Thymus (tissue), 11 donors: ENCODE results near the gene HYAL2. TPM values are rescaled to one million over a fixed set of nuclear protein-coding genes. Genes with fewer than 3 reads are reported as not detected.
"Not testable (repeated sequence)": the region's sequence is repeated elsewhere in the genome, so short reads cannot be mapped to it uniquely, and the experiment has no call there.

Source experiments
- DNase-seq, 9 donors: peaks; one replicate each; pipeline ENCODE4 v3.0.0-alpha.2; 2013; ENCODE audit warnings: low spot score in 9 of 9, low read depth in 6 of 9, missing footprints in 1 of 9
- H3K27ac ChIP-seq, 2 donors: one replicate each; pipeline ENCODE4 v1.5.1; 2013; ENCODE audit warnings: control low read depth in 1 of 2, low read depth in 1 of 2, low read length in 1 of 2, mild to moderate bottlenecking in 1 of 2, moderate library complexity in 1 of 2
- H3K27me3 ChIP-seq, 2 donors: one replicate each; pipeline ENCODE4 v1.5.1; 2013; ENCODE audit warnings: low read length in 1 of 2; ENCODE audit not compliant: control insufficient read depth in 2 of 2, insufficient read depth in 1 of 2
- H3K36me3 ChIP-seq, 2 donors: one replicate each; pipeline ENCODE4 v1.5.1; 2013; ENCODE audit warnings: low read length in 1 of 2, mild to moderate bottlenecking in 1 of 2, moderate library complexity in 1 of 2; ENCODE audit not compliant: control insufficient read depth in 2 of 2, insufficient read depth in 2 of 2
- H3K4me1 ChIP-seq, 2 donors: one replicate each; pipeline ENCODE4 v1.5.1; 2013; ENCODE audit warnings: low read length in 2 of 2; ENCODE audit not compliant: control insufficient read depth in 2 of 2, insufficient read depth in 2 of 2
- H3K4me3 ChIP-seq, 2 donors: one replicate each; pipeline ENCODE4 v1.5.1; 2013; ENCODE audit warnings: low read length in 2 of 2, control low read depth in 1 of 2, mild to moderate bottlenecking in 1 of 2
- H3K9me3 ChIP-seq, 2 donors: one replicate each; pipeline ENCODE4 v1.5.1; 2013; ENCODE audit warnings: low read length in 1 of 2, mild to moderate bottlenecking in 1 of 2; ENCODE audit not compliant: control insufficient read depth in 2 of 2, insufficient read depth in 1 of 2
- WGBS: extraction: QIAGEN DNeasy Blood & Tissue Kit; methylation state at CpG from one replicate; pipeline ENCODE4 v1.1.7; 2013; 5-methylcytosine and 5-hydroxymethylcytosine counted together
- polyA plus RNA-seq: library from polyadenylated mRNA; stranded (reverse); fragments of 200-250 nt; gene quantifications from one replicate; pipeline ENCODE4 v1.2.3, GENCODE V29; 2013
- total RNA-seq: library from RNA; stranded (reverse); fragments of 120-200 nt; gene quantifications from one replicate; pipeline ENCODE4 v1.2.4, GENCODE V29; 2013
- donor health status: healthy.

Gene HYAL2
- total and polyA plus RNA-seq, 2 donors: 15.2 to 32.7 TPM

DNA sequence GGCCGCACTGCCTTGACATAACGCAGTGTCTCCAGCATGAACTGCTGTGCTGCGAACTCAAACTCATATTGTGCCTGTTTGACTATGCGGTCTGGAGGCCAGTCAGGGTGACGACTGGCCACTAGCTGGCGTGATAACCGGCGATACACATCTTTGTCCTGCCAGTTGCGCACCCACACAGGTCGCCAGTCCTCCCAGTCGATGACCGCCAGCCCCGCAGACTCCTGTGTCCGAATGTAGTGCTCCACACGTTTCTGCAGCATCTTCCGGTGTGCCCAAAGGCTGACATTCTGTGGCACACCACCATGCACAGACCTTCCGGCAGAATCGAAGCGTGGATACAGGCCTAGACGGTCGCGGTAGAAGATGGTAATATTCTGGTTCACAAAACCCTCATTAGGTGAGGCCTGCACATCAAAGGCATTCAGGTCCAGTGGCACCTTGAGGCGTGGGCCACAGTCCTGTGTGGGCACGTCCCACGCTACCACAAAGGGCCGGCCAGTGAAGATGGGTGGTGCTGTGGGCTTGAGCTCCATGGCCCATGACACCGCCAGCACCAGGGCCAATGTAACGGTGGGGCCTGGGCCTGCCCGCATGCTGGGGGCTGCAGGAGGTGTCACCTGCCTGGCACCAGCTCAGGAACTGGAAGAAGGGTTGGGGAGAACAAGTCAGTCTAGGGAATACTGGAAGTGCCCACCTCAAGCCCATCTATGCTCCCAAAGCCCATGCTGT lies 2.5 kb downstream of the HYAL2 start:
- DNase-seq: no peak
- WGBS: 98% methylated on average over 29 of the region's 29 CpGs
- H3K4me3 ChIP-seq: peak overlapping the region; percentile 71 to 75
- H3K27ac ChIP-seq: no peak overlapping the region
- H3K27me3 ChIP-seq: no peaks in the 10 kb centered on the region
- no peaks in the 10 kb centered on the region for H3K9me3 ChIP-seq
- peaks cover 5 to 7% of the 10 kb centered on the region in 2 donors for H3K36me3 ChIP-seq
- peaks cover 8 to 30% of the 10 kb centered on the region in 2 donors for H3K4me1 ChIP-seq

DNA sequence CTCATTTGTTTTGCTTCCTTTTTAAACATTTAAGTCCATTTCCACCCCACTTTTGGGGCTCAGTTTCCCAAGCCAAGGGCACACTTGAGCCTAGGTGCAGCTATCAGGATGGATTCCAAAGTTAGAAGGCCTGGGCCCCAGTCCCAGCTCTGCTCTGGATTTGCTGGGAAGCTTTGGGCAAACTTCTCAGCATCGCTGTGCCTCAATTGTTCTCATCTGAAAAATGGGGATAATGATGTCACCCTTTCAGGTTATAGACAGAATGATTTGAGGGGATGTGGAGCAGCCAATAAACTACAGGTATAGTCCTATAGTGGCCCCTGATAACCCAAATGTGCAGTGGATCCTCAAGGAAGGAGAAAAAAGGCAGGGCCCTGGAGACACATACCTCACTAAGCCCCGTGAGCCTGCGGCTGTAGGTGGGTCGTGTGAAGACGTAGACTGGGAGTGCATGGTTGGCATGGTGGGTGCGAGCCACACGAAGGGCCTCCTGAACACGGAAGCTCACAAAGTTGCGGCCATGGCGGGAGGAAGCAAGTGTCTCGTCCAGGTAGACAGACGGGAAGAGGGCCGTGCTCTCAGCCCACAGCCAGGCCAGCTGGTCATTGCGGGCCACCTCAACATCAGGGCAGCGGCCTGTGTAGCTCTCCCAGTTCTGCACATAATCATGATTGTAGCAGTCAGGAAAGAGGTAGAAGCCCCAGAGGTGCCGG lies 3.2 kb downstream of the HYAL2 start:
- H3K4me1 ChIP-seq: peaks cover 8 to 29% of the 10 kb centered on the region in 2 donors
- no peak overlapping the region for H3K27ac ChIP-seq
- peaks cover 4 to 6% of the 10 kb centered on the region in 2 donors for H3K36me3 ChIP-seq
- no peaks in the 10 kb centered on the region for H3K9me3 ChIP-seq
- DNase-seq: no peak
- 97% methylated on average over 16 of the region's 16 CpGs for WGBS
- no peak overlapping the region for H3K4me3 ChIP-seq
- H3K27me3 ChIP-seq: no peaks in the 10 kb centered on the region

DNA sequence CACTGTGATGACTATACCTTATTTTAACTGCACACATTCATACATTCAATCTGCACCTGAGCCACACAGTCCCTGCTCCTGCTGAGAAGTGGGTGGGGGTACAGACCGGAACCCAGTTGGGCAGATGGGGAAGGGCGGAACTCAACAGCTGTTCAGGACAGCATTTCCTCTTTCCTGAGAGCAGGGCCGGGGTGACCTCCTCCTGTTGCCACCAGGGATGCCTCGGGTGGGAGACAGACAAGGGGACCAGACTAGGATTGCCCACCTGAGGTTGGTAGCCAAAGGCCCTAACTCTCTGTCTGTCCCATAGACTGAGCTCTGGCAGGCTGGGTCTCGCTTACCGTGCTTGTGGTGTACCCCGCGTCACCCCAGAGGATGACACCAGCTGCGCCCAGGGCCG lies 3.9 kb downstream of the HYAL2 start:
- H3K9me3 ChIP-seq: no peaks in the 10 kb centered on the region
- H3K4me3 ChIP-seq: no peak overlapping the region
- DNase-seq: no peak
- H3K36me3 ChIP-seq: peaks cover 0 to 3% of the 10 kb centered on the region in 2 donors
- WGBS: 81% methylated on average over 10 of the region's 10 CpGs
- peaks cover 8 to 26% of the 10 kb centered on the region in 2 donors for H3K4me1 ChIP-seq
- no peaks in the 10 kb centered on the region for H3K27me3 ChIP-seq
- no peak overlapping the region for H3K27ac ChIP-seq

DNA sequence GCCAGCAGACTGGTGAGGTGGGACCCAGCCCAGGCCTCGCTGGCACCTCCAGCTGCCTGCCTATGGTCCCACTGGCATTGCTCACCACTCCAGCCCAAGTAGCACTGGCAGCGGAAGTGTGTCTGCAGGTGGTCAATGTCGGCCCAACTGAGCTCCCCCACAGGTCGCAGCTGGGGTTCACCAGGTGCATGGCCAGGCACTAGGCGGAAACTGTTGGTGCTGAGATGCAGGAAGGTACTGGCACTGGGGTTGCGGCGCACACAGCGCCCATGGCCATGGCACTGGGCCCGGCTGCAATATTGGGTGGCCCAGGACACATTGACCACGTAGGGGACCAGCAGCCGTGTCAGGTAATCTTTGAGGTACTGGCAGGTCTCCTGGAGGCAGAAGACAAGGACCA lies 4.4 kb downstream of the HYAL2 start:
- no peak overlapping the region for H3K27ac ChIP-seq
- H3K36me3 ChIP-seq: peaks cover 0 to 3% of the 10 kb centered on the region in 2 donors
- WGBS: 93% methylated on average over 11 of the region's 11 CpGs
- H3K4me3 ChIP-seq: no peak overlapping the region
- no peak for DNase-seq
- no peaks in the 10 kb centered on the region for H3K27me3 ChIP-seq
- H3K9me3 ChIP-seq: no peaks in the 10 kb centered on the region
- peaks cover 8 to 26% of the 10 kb centered on the region in 2 donors for H3K4me1 ChIP-seq

DNA sequence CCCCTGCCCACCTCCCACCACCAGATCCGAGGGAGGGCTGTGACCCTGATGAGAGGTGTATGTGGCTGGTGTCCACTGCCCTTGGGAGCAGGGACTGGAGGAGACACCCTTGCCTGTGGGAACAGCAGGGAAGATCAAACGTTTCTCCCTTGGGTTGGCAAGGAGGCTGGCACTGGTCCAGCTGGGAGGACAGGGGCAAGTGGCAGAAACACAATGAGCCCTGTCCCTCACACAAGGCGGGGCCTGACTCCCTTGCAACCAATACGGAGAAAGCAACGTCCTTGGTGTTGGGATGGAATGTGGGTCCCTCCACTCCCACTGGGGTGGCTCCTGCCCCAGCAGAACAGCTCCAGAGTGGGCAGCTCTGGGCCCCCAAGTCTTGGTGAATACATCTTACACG lies 5.2 kb downstream of the HYAL2 start:
- no peaks in the 10 kb centered on the region for H3K9me3 ChIP-seq
- peaks cover 0 to 3% of the 10 kb centered on the region in 2 donors for H3K36me3 ChIP-seq
- 90% methylated on average over 6 of the region's 6 CpGs for WGBS
- H3K4me3 ChIP-seq: no peak overlapping the region
- peak overlapping the region in 1 of 2 donors; percentile 25 for H3K27ac ChIP-seq
- DNase-seq: no peak
- peaks cover 8 to 24% of the 10 kb centered on the region in 2 donors for H3K4me1 ChIP-seq
- no peaks in the 10 kb centered on the region for H3K27me3 ChIP-seq

DNA sequence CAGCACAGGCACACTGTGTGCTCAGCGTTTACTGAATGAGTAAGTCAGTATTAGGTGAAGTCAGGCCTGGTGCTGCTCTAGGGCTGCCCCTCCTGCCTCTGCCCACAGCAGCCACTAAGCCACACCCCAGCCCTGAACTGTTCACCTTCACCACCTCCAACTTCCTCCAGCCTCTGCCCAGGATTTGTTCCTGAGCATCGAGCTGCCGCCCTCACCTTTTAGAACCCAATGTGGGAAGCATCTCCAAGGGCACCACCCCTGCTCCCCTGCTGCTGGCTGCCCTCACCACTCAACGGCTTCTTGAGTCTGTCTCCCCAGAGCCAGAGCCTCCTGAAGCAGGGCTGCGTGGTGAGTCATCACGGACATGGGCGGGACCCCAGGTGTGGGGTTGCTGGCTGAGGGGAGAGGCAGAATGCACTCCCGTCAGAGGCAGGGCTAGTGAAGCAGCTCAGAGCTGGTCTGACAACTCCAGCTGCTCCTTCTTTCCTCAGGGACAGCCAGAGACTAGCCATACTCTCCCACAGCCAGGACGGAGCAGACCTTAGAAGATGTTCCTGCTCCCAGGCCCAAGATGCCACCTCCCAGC lies 5.8 kb downstream of the HYAL2 start:
- Histone ChIP-seq H3K27me3 (no peaks in the 10 kb centered on the region), H3K4me3 (no peak overlapping the region), H3K4me1 (peaks cover 5 to 18% of the 10 kb centered on the region in 2 donors), H3K27ac (peak overlapping the region in 1 of 2 donors; percentile 25), H3K9me3 (no peaks in the 10 kb centered on the region), H3K36me3 (peaks cover 0 to 3% of the 10 kb centered on the region in 2 donors)
- no peak for DNase-seq
- WGBS: 82% methylated on average over 9 of the region's 9 CpGs

DNA sequence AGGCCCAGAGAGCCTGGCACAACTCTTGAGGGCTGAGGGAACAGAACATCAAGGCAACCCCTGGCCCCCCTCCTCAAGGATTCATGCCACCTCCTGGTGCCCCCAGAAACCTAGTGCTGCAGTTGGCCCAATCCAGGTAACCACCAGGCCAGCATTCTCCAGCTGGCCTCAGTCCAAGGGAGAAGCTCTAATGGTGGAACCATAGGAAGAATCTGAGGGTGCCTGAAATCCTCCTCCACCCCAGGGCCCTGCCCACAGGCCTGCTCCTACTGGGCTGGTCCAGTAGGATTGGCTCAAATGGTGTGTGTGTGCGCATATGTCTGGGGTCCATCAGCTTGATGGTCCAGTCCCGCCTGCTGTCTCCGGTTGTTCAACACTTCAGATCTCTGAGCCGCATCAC lies 7.7 kb downstream of the HYAL2 start:
- Histone ChIP-seq H3K27ac (no peak overlapping the region), H3K4me1 (peaks cover 0 to 7% of the 10 kb centered on the region in 2 donors), H3K36me3 (peaks cover 0 to 3% of the 10 kb centered on the region in 2 donors), H3K27me3 (no peaks in the 10 kb centered on the region), H3K4me3 (no peak overlapping the region), H3K9me3 (no peaks in the 10 kb centered on the region)
- DNase-seq: no peak
- over 99% methylated on average over 4 of the region's 4 CpGs for WGBS

DNA sequence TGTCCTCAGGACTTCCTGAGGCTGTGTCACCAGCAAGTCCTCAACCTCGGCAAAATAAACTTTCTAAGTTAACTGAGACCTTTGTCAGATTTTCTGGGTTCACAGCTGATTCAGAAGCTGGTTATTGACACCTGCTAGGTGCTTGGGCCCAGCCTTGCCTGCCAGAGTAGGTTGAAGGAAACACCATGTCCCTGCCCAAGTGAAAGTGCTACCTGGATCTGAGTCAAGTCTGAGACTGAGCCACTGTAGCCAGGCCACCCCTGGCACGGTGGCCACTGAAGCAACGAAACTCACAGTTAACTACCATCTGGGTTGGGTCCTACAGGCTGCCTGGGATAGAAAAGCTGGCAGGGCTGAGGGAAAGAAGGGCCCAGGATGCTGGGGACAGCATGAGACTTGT lies 8.2 kb downstream of the HYAL2 start:
- whole genome bisulfite sequencing: 95% methylated on average over 3 of the region's 3 CpGs
- DNase-seq: no peak
- Histone ChIP-seq H3K4me1 (peaks cover 0 to 6% of the 10 kb centered on the region in 2 donors), H3K36me3 (no peaks in the 10 kb centered on the region), H3K9me3 (peaks cover 0 to 3% of the 10 kb centered on the region in 2 donors), H3K4me3 (no peak overlapping the region), H3K27me3 (no peaks in the 10 kb centered on the region), H3K27ac (no peak overlapping the region)

DNA sequence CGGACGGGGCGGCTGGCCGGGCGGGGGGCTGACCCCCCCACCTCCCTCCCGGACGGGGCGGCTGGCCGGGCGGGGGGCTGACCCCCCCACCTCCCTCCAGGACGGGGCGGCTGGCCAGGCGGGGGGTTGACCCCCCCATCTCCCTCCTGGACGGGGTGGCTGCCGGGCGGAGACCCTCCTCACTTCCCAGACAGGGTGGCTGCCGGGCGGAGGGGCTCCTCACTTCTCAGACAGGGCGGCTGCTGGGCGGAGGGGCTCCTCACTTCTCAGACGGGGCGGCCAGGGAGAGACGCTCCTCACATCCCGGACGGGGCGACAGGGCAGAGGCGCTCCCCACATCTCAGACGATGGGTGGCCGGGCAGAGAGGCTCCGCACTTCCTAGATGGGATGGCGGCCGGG lies 10.5 kb downstream of the HYAL2 start:
- WGBS: 98% methylated on average over 32 of the region's 32 CpGs
- H3K4me1 ChIP-seq, H3K27me3 ChIP-seq, DNase-seq, H3K36me3 ChIP-seq, H3K27ac ChIP-seq, H3K4me3 ChIP-seq: not testable (repeated sequence)
- H3K9me3 ChIP-seq: peaks cover 0 to 24% of the 10 kb centered on the region in 2 donors
